ENCODE measurements around the gene BASP1.

DNA sequence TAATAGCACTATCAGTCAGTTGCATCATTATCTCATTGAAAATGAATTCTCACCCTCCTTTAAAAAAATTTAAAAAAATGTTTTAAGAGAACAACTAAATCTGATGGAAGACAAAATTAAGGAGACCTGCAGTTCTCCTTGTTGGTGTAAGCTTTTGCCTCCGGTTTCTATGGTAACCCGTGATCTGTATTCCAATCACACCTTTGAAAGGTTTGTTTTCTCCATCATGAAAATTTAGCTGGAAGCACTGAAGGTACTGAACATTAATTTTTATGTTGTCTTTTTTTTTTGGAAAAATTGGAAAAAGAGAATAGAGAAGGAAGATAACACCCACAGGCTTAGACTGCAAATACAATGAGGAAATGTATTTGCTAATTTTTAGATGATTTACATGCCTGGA lies 2.5 kb upstream of the BASP1 start:
- no peak for TF ChIP-seq POLR2A (IDR thresholded peaks at IDR 0.05)
- TF ChIP-seq, protein P1, sequence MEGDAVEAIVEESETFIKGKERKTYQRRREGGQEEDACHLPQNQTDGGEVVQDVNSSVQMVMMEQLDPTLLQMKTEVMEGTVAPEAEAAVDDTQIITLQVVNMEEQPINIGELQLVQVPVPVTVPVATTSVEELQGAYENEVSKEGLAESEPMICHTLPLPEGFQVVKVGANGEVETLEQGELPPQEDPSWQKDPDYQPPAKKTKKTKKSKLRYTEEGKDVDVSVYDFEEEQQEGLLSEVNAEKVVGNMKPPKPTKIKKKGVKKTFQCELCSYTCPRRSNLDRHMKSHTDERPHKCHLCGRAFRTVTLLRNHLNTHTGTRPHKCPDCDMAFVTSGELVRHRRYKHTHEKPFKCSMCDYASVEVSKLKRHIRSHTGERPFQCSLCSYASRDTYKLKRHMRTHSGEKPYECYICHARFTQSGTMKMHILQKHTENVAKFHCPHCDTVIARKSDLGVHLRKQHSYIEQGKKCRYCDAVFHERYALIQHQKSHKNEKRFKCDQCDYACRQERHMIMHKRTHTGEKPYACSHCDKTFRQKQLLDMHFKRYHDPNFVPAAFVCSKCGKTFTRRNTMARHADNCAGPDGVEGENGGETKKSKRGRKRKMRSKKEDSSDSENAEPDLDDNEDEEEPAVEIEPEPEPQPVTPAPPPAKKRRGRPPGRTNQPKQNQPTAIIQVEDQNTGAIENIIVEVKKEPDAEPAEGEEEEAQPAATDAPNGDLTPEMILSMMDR (IDR thresholded peaks at IDR 0.05), result no peak
